ENCODE results near the gene NEDD4.
"Not testable (repeated sequence)": the region's sequence is repeated elsewhere in the genome, so short reads cannot be mapped to it uniquely, and the experiment has no call there.

GRCh38 chr15:55842897-55843296 lies 150.5 kb downstream of the NEDD4 start:
- TF ChIP-seq CTCF (IDR thresholded peaks at IDR 0.05; ENCODE audit: low read length); EZH2 (IDR thresholded peaks at IDR 0.05; ENCODE audit: borderline replicate concordance, low read length): not testable (repeated sequence)

Measured in OCI-LY1 (cell line).